Neural progenitor cell (in vitro differentiated cells): ENCODE data around the gene SPATA12.

ENCODE experiments used
- CTCF ChIP-seq: fragments of 200-600 bp; sonication (generic); IDR thresholded peaks from 2 replicates; pipeline ENCODE4 v1.5.1; 2017; ENCODE audit warnings: antibody characterized with exemption, mild to moderate bottlenecking
- EZH2 ChIP-seq: fragments of 200-600 bp; sonication (generic); IDR thresholded peaks from 2 replicates; pipeline ENCODE4 v1.6.1; 2017; ENCODE audit warnings: antibody characterized with exemption, mild to moderate bottlenecking, moderate library complexity

- no peak for TF ChIP-seq CTCF
- TF ChIP-seq EZH2: no peak
These were observed 28.0 kb downstream of the SPATA12 start for GRCh38 chr3:57088503-57088902.
